ENCODE measurements around the gene CNTNAP5. TPM values are rescaled to one million over a fixed set of nuclear protein-coding genes. Genes with fewer than 3 reads are reported as not detected.

Gene CNTNAP5
- polyA plus RNA-seq, 4 donors: 0.06 to 0.75 (median 0.12) TPM

GRCh38 chr2:124050833-124051497, 25.9 kb downstream of the CNTNAP5 start:
- DNase-seq (ENCODE audit: low read depth in 4 of 4, low spot score in 3 of 4): no peak

- DNase-seq (ENCODE audit: low read depth in 4 of 4, low spot score in 3 of 4): no peak
Measured at GRCh38 chr2:124053796-124054195, 28.7 kb downstream of the CNTNAP5 start.

DNA sequence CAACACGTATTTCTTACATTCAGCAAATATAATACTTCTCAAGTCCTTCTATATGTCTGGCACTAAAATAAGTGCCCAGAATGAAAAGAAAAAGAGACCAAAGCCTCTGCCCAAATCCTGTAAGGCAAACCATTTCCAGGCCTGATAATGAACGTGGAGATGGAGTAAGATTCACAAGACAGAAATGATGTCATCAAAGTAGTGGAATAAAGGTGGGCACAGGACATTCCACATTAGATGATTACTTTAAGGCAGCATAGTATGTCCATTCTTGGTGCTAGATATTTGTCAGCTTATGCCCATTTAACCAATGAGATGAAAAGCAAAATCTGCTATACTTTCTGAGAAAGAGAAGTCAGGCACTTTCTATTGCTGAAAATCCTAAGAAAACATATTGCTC, 38.5 kb downstream of the CNTNAP5 start:
- no peak for DNase-seq (ENCODE audit: low read depth in 4 of 4, low spot score in 3 of 4)

- DNase-seq (ENCODE audit: low read depth in 4 of 4, low spot score in 3 of 4): no peak
Measured at GRCh38 chr2:124065636-124066035, 40.5 kb downstream of the CNTNAP5 start.

- no peak for DNase-seq (ENCODE audit: low read depth in 4 of 4, low spot score in 3 of 4)
Measured at GRCh38 chr2:124066776-124067175, 41.7 kb downstream of the CNTNAP5 start.

- DNase-seq (ENCODE audit: low read depth in 4 of 4, low spot score in 3 of 4): no peak
Measured at GRCh38 chr2:124079045-124079444, 54.0 kb downstream of the CNTNAP5 start.

DNA sequence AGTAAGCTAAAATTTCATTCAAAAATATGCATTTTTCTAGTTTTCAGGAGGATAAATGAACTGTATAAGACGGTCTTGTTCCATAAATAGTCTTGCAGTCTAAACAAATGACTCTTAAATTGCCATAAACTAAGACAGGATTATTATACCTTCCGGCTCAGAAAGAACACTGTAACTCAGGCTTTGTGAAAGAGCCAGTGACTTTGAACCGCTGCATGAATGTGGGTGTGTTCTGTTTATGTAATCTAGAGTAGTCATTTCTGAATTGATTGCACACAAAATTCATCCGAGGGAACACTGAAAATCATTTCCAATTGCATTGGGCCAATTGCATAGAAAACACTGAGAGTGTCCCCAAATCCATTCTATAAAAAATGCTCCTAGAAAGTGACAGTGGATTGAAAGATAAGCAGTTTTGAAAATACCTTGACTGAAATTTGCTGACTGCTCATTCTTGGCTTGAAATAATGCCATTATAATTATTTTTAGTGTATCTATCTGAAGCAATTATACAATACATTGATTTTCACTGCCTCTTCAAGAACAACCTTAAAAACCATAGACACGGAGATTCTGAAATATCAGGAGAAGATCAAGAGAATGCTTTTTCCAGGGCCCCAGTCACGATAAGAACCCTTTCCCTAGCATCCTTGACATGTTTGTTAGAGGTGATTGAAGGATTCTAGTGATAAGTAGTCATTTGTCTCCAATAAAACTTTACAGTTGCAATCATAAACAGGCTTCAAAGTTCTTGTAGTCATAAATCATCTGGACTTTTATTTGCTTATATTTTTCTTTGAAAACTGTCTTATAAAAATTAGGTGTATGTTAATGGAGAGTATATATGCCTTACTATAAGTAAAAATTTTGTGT, 55.4 kb downstream of the CNTNAP5 start:
- no peak for DNase-seq (ENCODE audit: low read depth in 4 of 4, low spot score in 3 of 4)

GRCh38 chr2:124081154-124081716, 56.1 kb downstream of the CNTNAP5 start:
- DNase-seq (ENCODE audit: low read depth in 4 of 4, low spot score in 3 of 4): no peak

DNA sequence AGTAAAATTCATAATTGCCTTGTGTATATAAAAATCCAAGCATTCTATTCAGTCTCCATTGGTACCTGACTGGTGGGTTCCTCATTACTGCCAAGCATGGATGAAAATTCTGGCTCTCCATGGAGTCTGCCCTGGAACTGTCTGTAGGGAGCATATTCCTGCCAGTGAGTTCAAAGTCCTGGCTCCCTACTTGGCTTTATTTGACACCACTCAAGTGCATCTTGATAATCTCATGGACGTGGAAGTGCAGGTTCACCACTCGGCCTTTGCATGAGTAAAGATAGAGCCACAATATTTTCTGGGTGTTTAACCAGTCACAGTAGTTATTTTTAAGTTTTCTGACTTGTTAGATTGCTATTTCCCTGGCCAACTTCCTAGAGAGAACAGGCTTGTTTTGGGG, 63.5 kb downstream of the CNTNAP5 start:
- no peak for DNase-seq (ENCODE audit: low read depth in 4 of 4, low spot score in 3 of 4)

DNA sequence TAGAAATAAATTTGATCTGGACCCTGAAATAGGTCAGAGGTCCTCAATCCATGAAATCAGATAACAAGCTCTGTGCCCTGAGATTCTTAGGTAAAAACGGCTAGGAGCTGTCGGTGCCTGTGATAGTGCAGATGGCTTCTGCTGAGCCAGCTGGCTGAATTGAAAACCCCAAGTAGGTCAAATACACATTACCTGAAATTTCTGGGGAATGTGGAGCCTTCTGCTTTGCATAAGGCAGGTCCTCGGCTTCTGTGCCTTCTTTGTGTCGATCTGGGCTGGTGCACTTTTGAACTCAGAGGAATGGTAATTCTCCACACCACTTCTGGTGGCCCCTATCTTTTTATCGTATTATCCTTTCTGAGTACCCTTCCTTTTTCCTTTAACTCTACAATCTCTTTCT, 66.6 kb downstream of the CNTNAP5 start:
- no peak for DNase-seq (ENCODE audit: low read depth in 4 of 4, low spot score in 3 of 4)

- no peak for DNase-seq (ENCODE audit: low read depth in 4 of 4, low spot score in 3 of 4)
Measured at GRCh38 chr2:124092651-124093050, 67.6 kb downstream of the CNTNAP5 start.

- DNase-seq (ENCODE audit: low read depth in 4 of 4, low spot score in 3 of 4): no peak
Measured at GRCh38 chr2:124104914-124105313, 79.8 kb downstream of the CNTNAP5 start.

GRCh38 chr2:124112206-124112605, 87.1 kb downstream of the CNTNAP5 start:
- no peak for DNase-seq (ENCODE audit: low read depth in 4 of 4, low spot score in 3 of 4)

DNA sequence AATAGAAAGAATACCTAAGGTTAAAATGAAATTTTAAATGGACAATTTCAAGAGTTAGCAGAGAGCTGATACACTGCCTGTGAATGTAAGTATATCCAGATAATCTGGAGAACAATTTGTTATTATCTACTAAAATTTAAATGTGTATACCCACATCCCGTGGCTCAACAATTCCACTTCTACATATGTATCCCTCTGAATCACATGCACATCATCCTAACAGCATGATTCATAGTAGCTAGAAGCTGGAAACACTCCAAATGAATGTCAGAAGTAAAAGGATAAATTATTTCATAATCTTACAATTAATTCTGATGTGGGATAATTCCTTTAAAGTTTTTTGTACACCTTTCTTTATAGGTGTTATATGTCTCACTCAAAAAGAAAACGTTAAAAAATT, 87.9 kb downstream of the CNTNAP5 start:
- DNase-seq (ENCODE audit: low read depth in 4 of 4, low spot score in 3 of 4): no peak

DNA sequence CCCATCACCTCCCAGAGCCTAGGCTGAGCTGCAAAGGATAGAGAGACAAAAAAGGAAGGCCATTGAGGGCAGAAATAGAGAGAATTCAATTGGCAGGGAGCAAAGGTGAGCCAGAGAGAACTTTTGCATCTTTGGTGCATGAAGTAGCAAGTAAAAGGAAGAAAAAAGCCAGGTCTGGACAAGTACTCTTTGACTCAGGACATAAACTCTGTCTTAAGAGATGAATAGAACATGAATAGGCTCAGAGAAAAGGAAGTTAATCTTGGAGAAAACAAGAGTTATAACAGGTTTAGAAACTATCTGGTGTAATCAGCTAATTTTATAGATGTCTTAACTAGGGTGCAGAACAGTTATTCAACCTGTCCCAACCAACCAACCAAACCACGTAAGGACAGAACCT, 95.2 kb downstream of the CNTNAP5 start:
- DNase-seq (ENCODE audit: low read depth in 4 of 4, low spot score in 3 of 4): no peak

- no peak for DNase-seq (ENCODE audit: low read depth in 4 of 4, low spot score in 3 of 4)
Measured at GRCh38 chr2:124121106-124121505, 96.0 kb downstream of the CNTNAP5 start.

DNA sequence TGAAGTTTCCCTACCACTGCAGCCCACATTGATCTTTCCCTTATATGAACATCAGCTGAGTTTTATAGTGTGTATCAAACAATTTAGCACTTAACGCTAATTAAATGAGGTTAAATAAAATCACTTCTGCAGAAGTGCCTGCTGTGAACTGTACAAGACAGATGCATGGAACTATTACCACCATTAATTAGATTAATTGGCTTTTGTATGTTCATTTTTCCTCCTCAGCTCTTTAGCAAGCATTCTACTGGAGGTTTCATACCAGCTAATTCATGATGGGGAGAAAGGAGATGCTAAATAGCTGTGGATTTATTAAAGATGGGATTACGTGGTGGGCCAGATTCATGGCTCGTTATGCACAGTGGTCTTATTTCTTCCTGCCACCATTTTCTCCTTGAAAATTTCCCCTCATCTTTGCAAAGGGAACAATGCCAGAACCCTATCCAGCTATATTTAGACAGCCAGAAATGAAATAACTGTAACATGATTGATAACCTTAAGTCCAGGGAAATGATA, 96.7 kb downstream of the CNTNAP5 start:
- DNase-seq (ENCODE audit: low read depth in 4 of 4, low spot score in 3 of 4): no peak

- no peak for DNase-seq (ENCODE audit: low read depth in 4 of 4, low spot score in 3 of 4)
Measured at GRCh38 chr2:124122340-124122739, 97.3 kb downstream of the CNTNAP5 start.

- no peak for DNase-seq (ENCODE audit: low read depth in 4 of 4, low spot score in 3 of 4)
Measured at GRCh38 chr2:124131276-124131675, 106.2 kb downstream of the CNTNAP5 start.

- no peak for DNase-seq (ENCODE audit: low read depth in 4 of 4, low spot score in 3 of 4)
Measured at GRCh38 chr2:124136110-124136509, 111.0 kb downstream of the CNTNAP5 start.

GRCh38 chr2:124138076-124138475, 113.0 kb downstream of the CNTNAP5 start:
- no peak for DNase-seq (ENCODE audit: low read depth in 4 of 4, low spot score in 3 of 4)

GRCh38 chr2:124145982-124146381, 120.9 kb downstream of the CNTNAP5 start:
- DNase-seq (ENCODE audit: low read depth in 4 of 4, low spot score in 3 of 4): no peak

All from left renal pelvis (tissue), 4 donors.